ENCODE results near the gene FGD2. TPM values are rescaled to one million over a fixed set of nuclear protein-coding genes. Genes with fewer than 3 reads are reported as not detected.

The FGD2 gene
- total RNA-seq, 1 experiment from 2014 or later = 0.19 TPM

- Mint-ChIP-seq H3K27ac (ENCODE audit: unreplicated experiment) (no peak overlapping the region), H3K4me1 (ENCODE audit: low read depth, unreplicated experiment) (peaks cover 28% of the 10 kb centered on the region), H3K27me3 (ENCODE audit: unreplicated experiment) (no peaks in the 10 kb centered on the region), H3K4me3 (ENCODE audit: low read depth, unreplicated experiment) (no peak overlapping the region), H3K9me3 (ENCODE audit: low read depth, unreplicated experiment) (no peaks in the 10 kb centered on the region), H3K36me3 (ENCODE audit: insufficient read depth, unreplicated experiment) (peaks cover 25% of the 10 kb centered on the region)
- no peak for TF ChIP-seq CTCF (IDR thresholded peaks at IDR 0.05; ENCODE audit: unreplicated experiment)
- CTCF ChIA-PET = interaction anchor here (0.6 kb wide), 1 partner anchor 195 kb away, joined by 4 read pairs; no protein-coding TSS in a partner anchor
- DNase-seq = no peak
- no TSS peak for BruUV-seq (replicated peaks)
- intact Hi-C loops (cut with micrococcal nuclease; ENCODE audit: unreplicated experiment) = no loop called here
Observed at GRCh38 chr6:36977470-36977941, 27.9 kb upstream of the FGD2 start.

- intact Hi-C loops (cut with micrococcal nuclease; ENCODE audit: unreplicated experiment) = no loop called here
- H3K27ac Mint-ChIP-seq (ENCODE audit: unreplicated experiment) = no peak overlapping the region
- BruUV-seq (replicated peaks) = no TSS peak
Observed at GRCh38 chr6:36978421-36979346, 26.8 kb upstream of the FGD2 start.

GRCh38 chr6:36979347-36979742, 26.1 kb upstream of the FGD2 start:
- BruUV-seq (replicated peaks) = no TSS peak
- no peak for TF ChIP-seq CTCF (IDR thresholded peaks at IDR 0.05; ENCODE audit: unreplicated experiment)
- CTCF ChIA-PET = interaction anchor here (0.7 kb wide), 2 partner anchors 93 to 298 kb away, joined by 5 to 7 read pairs; partner anchors contain the start of gene C6orf89
- intact Hi-C loops (cut with micrococcal nuclease; ENCODE audit: unreplicated experiment) = no loop called here
- H3K4me1 Mint-ChIP-seq (ENCODE audit: low read depth, unreplicated experiment) = peaks cover 28% of the 10 kb centered on the region
- H3K36me3 Mint-ChIP-seq (ENCODE audit: insufficient read depth, unreplicated experiment) = peaks cover 20% of the 10 kb centered on the region
- no peaks in the 10 kb centered on the region for H3K9me3 Mint-ChIP-seq (ENCODE audit: low read depth, unreplicated experiment)
- H3K27me3 Mint-ChIP-seq (ENCODE audit: unreplicated experiment) = no peaks in the 10 kb centered on the region
- DNase-seq = no peak
- H3K27ac Mint-ChIP-seq (ENCODE audit: unreplicated experiment) = no peak overlapping the region
- no peak overlapping the region for H3K4me3 Mint-ChIP-seq (ENCODE audit: low read depth, unreplicated experiment)

More at GRCh38 chr6:36978421-36979346, 26.8 kb upstream of the FGD2 start:
- Mint-ChIP-seq H3K4me3 (ENCODE audit: low read depth, unreplicated experiment) (no peak overlapping the region), H3K36me3 (ENCODE audit: insufficient read depth, unreplicated experiment) (peaks cover 20% of the 10 kb centered on the region), H3K27me3 (ENCODE audit: unreplicated experiment) (no peaks in the 10 kb centered on the region), H3K9me3 (ENCODE audit: low read depth, unreplicated experiment) (no peaks in the 10 kb centered on the region), H3K4me1 (ENCODE audit: low read depth, unreplicated experiment) (peaks cover 28% of the 10 kb centered on the region)
- TF ChIP-seq CTCF (IDR thresholded peaks at IDR 0.05; ENCODE audit: unreplicated experiment) = no peak
- no peak for DNase-seq
- CTCF ChIA-PET = interaction anchor here (0.7 kb wide), 2 partner anchors 93 to 299 kb away, joined by 5 to 7 read pairs; partner anchors contain the start of gene C6orf89

- intact Hi-C loops (cut with micrococcal nuclease; ENCODE audit: unreplicated experiment) = loop anchor here (10.0 kb wide), 1 partner anchor 65 kb away; no protein-coding TSS in a partner anchor
- peak overlapping the region; percentile 5 for H3K27ac Mint-ChIP-seq (ENCODE audit: unreplicated experiment)
Observed at GRCh38 chr6:36980129-36980528, 25.3 kb upstream of the FGD2 start.

More at GRCh38 chr6:36980129-36980528, 25.3 kb upstream of the FGD2 start:
- BruUV-seq (replicated peaks) = no TSS peak
- no peak for DNase-seq
- H3K4me3 Mint-ChIP-seq (ENCODE audit: low read depth, unreplicated experiment) = peak overlapping the region; percentile 17
- no peaks in the 10 kb centered on the region for H3K27me3 Mint-ChIP-seq (ENCODE audit: unreplicated experiment)
- H3K36me3 Mint-ChIP-seq (ENCODE audit: insufficient read depth, unreplicated experiment) = peaks cover 16% of the 10 kb centered on the region
- CTCF ChIA-PET = interaction anchor here (1.0 kb wide), 1 partner anchor 66 kb away, joined by 3 read pairs; no protein-coding TSS in a partner anchor
- H3K4me1 Mint-ChIP-seq (ENCODE audit: low read depth, unreplicated experiment) = peaks cover 28% of the 10 kb centered on the region
- TF ChIP-seq CTCF (IDR thresholded peaks at IDR 0.05; ENCODE audit: unreplicated experiment) = no peak
- no peaks in the 10 kb centered on the region for H3K9me3 Mint-ChIP-seq (ENCODE audit: low read depth, unreplicated experiment)
